ENCODE data around the gene TBC1D22A.

TBC1D22A gene

GRCh38 chr22:46796566-46797195 lies 34.2 kb downstream of the TBC1D22A start:
- DNase-seq = no peak

GRCh38 chr22:46797355-46797754 lies 34.9 kb downstream of the TBC1D22A start:
- no peak for DNase-seq

DNA sequence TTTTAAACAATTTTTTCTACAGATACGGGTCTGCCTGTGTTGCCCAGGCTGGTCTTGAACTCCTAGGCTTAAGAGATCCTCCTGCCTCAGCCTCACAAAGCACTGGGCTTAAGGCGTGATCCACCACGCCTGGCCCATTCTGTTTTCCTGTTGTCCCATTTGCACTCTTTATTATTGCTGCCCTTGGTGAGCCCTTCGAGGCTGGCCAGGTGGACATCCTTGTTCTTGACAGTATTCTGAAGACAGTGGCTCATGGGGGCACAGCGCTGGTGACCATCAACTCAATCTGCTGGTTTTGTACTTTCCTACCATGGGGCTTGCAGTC lies 35.6 kb downstream of the TBC1D22A start:
- DNase-seq = no peak

GRCh38 chr22:46798366-46799350 lies 36.2 kb downstream of the TBC1D22A start:
- DNase-seq = peak; percentile 68

DNA sequence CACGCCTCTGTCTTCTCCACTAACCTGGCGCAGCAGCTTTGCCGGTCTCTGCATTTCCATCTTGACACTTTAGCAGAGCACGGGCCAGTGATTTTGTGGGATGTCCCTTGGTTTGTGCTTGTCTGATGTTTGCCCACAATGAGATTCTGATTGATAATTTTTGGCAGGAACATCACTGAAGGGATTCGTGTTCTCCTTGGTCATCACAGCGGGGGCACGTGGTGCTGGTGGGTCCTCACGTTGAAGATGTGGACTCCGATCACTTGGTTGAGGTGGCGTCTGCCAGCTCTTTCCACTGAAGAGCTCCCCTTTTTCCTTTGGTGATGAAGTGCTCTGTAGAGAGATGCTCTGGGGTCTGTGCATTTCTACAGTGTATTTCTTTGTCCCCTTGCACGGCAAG lies 37.2 kb downstream of the TBC1D22A start:
- DNase-seq = no peak

DNA sequence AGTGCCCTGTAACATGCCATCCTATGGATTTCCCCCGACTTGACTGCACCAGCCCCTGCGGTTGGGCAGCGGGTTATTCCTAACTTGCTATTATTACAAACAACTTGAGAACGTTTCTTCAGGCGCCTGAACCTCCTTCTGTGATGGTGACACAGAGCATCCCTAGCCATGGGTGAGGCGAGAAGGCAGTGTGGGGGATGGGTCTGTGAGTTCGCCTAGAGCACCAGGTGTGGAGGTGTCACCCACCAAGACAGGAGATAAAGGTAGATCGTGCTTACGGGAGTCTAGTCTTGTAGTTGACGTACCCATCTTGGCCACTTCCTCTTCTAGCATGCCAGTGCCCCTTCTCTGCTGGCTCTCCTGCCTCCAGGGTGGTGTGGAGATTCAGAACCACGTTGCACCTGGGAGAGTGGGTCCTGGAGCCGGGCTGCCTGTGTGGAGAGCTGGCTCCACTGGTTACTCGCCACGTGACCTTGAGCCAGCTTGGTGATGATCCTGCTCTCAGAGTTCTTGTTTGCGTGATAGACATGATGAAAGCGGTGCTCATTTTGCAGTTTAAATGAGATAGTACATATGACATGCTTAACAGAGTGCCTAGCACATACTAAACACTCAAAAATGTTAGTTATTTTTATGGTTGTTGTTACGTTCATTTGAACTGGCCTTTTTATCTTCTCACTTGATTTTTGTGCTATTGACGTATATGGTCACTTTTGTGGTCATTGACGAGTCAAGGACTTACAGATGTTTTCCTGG lies 37.8 kb downstream of the TBC1D22A start:
- DNase-seq = no peak

DNA sequence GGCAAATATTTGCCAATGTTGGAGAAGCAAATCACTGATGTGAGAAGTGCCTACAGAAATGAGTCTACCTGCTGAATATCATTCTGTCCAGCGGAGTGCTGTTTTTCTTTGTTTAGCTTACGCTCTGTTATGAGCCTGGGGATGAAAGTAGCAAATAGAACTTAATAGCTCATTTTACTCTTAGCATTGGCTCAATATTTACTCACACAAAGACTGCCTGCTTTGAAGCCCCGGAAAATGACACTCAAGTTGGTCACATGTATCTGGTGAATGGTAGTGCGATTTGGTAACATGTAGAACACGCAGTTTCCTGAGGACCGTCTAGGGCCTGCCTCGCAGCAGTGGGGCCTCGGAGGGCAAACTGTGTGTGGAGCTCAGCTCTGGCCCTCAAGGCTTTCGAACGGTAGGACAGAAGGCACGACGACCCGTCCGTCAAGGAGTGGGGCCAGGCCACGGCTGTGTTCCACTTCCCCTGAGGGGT lies 38.9 kb downstream of the TBC1D22A start:
- no peak for DNase-seq

DNA sequence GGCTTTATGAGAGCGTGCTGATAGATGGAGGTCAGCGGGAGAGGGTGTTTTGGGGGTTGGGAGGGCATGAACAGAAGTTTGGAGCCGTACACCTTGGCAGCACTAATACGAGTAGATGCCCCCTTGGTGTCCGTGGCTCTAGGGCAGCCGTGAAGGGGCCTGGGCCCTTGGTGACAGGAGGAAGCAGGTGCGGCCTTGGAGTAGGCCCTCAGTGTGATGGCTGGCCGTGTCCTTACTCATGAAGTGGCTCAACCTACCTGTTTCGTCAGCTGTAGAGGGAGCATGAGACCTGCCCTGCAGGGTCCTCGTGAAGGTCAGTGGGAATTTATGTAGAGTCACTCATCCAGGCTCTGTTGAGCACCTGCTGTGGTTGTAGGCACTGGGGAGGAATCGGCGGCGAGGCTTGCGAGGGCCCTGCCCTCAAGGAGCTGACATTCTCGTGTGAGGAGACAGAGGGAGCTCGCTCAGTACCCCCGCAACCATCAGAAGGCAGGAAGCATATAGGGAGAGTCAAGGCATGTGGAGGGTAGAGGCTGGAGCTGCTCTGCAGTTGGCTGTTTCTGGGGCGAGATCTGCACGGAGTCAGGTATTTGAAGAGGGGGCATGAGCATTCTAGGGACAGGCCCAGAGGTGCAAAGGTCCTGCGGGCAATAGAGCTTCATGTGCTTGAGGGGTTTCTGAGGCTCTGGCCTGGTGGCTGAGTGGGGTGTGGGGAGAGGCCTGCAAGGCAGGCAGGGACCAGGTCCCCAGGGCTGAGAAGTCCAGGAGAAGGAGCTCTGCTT lies 39.6 kb downstream of the TBC1D22A start:
- DNase-seq = no peak

DNA sequence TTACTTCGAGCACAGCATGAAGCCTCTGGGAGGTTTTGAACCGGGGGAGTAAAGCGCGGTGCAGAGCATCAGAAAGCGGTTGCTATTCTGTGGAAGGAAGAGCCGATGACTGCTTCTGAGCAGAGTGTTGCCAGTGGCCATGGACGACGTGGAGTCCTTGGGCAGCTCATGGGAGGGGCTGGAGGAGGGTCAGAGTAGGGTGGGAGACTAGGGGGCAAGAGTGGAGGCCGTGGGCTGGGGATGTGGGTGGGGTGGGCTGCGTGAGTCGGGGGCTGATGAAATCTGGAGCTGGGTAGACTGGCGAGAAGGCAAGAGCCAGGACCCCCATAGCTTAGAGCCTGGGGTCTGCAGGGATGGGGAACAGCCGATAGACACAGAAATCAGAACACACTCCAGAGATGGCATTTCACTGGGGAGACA lies 40.2 kb downstream of the TBC1D22A start:
- DNase-seq = no peak

- DNase-seq = no peak
These were observed 40.8 kb downstream of the TBC1D22A start for GRCh38 chr22:46803031-46803880.

DNA sequence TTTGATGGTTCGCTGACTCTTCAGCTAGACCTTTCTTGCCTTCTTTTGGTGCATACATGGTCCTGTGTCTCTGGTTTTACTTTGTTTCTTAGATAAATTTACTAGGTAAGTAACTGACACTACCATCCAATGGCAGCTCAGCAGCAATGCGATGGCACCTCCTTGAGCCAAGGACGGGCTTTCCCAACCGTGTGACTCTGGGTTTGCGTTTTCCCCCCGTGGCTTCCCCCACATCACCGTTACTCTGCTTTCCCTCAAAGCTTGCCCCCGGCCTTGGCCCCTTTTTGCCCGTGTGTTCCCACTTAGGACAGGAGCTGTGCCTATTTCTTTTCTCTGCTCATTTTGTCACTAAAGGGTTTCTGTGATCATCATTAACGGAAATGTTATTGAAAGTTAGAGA lies 41.5 kb downstream of the TBC1D22A start:
- no peak for DNase-seq

DNA sequence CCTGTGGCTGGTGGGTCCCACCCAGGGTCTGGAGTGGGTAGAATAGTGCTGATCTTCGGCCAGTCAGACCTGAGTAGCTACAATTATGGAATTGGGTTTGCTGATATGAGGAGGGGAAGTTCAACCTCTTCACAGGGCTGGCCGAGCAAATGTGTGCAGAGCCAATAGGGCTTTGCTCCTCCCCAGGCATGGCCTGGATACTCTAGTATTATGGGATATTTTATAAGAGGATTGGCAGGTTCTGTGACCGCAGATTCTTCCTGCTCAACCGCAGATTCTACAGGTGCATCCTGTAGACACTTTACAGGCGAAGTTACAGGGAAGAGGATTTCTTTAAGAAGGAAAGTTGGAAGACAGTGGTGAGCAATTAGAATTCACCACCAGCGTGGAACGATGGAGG lies 44.3 kb downstream of the TBC1D22A start:
- no peak for DNase-seq

DNA sequence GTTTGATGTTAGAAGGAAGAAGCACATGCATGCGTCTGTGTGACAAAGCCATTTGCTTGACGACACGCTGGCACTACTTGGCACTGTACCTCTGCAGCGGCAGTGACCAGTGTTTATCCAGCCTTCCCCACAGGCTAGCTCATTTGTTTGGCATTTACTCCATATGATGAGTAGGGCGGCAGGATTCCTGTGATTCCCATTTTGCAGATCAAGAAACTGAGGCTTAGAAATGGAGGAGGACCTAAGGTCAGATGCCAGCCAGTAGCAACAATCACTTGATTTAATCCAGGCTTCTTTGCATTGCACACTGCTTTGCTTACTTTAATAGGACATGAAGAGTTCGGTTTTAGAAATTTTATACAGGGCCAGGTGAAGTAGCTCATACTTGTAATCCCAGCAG lies 45.0 kb downstream of the TBC1D22A start:
- DNase-seq = no peak

DNA sequence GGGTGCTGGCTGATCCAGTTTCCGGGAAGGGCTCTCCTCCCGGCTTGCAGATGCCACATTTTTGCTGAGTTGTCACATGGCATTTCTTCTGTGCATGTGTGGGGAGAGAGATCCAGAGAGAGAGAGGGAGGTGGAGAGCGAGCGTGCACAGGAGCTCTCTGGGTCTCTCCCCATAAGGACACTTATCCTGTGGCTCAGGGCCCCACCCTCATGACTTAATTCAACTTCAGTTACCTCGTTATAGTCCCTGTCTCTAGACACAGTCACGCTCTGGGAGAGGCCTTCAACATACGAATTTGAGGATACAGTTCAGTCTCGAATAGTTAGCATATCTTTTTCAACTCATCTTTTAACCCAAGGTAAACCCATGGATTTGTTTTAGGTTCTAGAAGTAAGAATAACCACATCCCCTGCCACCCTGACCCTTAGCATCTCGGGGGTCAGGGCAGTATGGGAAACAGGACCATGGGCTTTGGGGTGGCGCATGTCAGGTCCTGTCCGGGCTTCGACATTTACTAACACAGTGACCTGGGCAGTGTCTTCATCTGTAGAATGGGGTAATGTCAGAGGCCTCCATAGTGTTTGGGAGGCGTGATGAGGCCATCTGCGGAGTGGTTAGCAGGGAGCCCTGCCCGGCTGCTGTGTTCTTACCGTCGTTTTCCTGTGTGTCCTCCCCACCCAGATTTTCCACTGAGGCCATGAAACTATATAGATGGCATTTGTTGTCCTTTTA lies 46.9 kb downstream of the TBC1D22A start:
- DNase-seq = no peak

DNA sequence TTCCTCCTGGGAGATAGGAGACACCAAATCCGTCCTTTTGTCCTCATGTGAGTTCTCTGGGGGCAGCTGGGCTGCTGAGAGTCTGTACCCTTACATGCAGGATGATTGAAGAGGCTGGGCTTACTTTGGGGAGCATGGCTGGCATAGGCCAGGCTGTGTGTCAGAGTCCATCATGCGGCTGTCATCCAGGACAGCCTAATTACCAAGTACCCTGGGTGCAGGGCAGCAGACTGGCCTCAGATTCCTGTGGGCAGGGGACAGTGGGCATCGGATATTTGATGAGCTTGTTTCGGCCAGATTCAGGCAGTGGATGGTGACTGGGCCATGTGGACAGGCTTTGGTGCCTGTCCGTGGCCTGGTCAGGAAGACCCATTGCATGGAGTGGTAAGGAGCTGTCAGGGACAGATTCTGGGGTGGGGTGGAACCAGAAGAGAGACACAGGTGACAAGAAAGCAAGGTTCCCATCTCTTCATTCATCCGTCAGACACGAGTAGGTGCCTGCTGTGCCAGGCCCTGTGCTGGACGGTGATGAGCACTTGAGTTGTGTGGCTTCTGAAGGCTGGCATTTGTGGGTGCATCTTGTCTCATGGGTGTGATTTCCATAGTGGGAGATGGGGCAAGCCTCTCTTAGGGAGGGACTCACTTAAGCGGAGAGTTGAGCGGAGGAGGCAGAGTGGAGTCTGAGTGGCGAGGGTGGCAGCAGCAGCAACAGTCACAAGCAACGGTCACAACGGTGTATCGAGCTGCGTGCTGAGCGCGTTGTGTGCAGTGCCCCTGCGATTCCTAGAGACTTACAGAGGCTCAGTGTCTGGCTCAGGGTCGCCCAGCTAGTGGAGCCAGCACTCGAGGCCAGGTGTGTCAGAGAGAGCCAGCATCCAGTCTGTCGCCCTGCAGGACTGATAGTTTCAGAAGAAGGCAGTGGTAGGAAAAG lies 48.7 kb downstream of the TBC1D22A start:
- no peak for DNase-seq

GRCh38 chr22:46812034-46812605 lies 49.7 kb downstream of the TBC1D22A start:
- DNase-seq = no peak

- DNase-seq = no peak
These were observed 50.3 kb downstream of the TBC1D22A start for GRCh38 chr22:46812788-46813187.

GRCh38 chr22:46813816-46814597 lies 51.6 kb downstream of the TBC1D22A start:
- DNase-seq = no peak

GRCh38 chr22:46815132-46815531 lies 52.7 kb downstream of the TBC1D22A start:
- no peak for DNase-seq
